Mammary epithelial cell (primary cell): ENCODE measurements around the gene TRIP13.

Source experiments
- CTCF ChIP-seq, 2 donors: IDR thresholded peaks in 1 of 2; conservative IDR thresholded peaks in 1 of 2; 2 replicates each; pipeline ENCODE4 v1.5.1; 2011 to 2012; ENCODE audit warnings: inconsistent platforms in 2 of 2, low read length in 2 of 2, mild to moderate bottlenecking in 2 of 2, control low read depth in 1 of 2, low read depth in 1 of 2; ENCODE audit not compliant: insufficient read depth in 1 of 2; ENCODE audit errors: extremely low read depth in 1 of 2
- EZH2 ChIP-seq: IDR thresholded peaks from 2 replicates; pipeline ENCODE4 v1.6.1; 2012; ENCODE audit warnings: low read length, inconsistent platforms, borderline replicate concordance

GRCh38 chr5:933251-933861 is 40.7 kb downstream of the TRIP13 start:
- no peak for TF ChIP-seq EZH2
- TF ChIP-seq CTCF (conservative IDR thresholded peaks at IDR 0.05 in 1 of 2, IDR thresholded peaks at IDR 0.05 in 1 of 2; ENCODE audit: extremely low read depth in 1 of 2, insufficient read depth in 1 of 2, low read depth in 1 of 2, low read length in 2 of 2) = no peak
